Measurements from ENCODE around the gene ENTPD8.

ENTPD8 gene

GRCh38 chr9:137409515-137409914, 31.6 kb downstream of the ENTPD8 start:
- no peak for DNase-seq (ENCODE audit: insufficient read length)
- no peak for FAIRE-seq
- TF ChIP-seq POLR2AphosphoS5 (IDR thresholded peaks at IDR 0.05; ENCODE audit: low read depth, low read length) (no peak), TAF1 (IDR thresholded peaks at IDR 0.05; ENCODE audit: borderline replicate concordance, low read depth, low read length) (no peak), POLR2A (IDR thresholded peaks at IDR 0.05; ENCODE audit: low read depth, low read length) (no peak)

DNA sequence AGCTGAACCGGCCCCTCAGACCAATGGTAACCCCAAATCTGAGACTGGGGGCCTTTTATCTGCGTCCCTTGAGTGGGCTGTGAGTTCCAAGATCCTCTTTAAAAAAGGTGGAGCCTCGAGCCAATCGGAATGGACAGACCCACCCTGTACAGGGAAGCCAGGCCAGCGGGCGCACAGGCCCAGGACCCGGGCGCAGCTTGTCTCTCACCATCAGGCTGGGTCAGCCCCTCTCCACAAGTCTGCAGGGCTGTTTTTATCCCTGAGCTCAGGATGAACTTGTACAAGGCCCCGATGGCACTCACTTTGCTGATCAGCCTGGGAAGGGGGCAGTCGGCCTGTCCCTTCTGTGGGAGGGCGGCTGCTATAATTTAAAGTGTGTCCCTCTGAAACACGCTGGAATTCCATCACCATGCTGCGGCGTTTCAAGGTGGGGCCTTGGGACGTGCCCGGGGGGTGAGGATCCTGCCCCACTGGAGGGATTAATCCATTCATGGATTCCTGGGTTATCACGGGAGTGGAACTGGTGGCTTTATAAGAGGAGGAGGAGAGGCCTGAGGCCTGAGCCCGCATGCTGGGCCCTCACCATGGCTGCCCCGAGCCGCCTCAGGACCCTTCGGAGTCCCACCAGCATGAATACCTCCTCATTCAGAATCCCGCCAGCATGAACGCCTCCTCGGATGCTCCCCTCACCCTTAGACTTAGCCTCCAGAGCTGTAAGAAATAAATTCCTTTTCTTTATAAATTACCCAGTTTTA, 32.3 kb downstream of the ENTPD8 start:
- TF ChIP-seq POLR2AphosphoS5 (IDR thresholded peaks at IDR 0.05; ENCODE audit: low read depth, low read length) (no peak), TAF1 (IDR thresholded peaks at IDR 0.05; ENCODE audit: borderline replicate concordance, low read depth, low read length) (no peak), POLR2A (IDR thresholded peaks at IDR 0.05; ENCODE audit: low read depth, low read length) (no peak)
- no peak for FAIRE-seq
- no peak for DNase-seq (ENCODE audit: insufficient read length)

DNA sequence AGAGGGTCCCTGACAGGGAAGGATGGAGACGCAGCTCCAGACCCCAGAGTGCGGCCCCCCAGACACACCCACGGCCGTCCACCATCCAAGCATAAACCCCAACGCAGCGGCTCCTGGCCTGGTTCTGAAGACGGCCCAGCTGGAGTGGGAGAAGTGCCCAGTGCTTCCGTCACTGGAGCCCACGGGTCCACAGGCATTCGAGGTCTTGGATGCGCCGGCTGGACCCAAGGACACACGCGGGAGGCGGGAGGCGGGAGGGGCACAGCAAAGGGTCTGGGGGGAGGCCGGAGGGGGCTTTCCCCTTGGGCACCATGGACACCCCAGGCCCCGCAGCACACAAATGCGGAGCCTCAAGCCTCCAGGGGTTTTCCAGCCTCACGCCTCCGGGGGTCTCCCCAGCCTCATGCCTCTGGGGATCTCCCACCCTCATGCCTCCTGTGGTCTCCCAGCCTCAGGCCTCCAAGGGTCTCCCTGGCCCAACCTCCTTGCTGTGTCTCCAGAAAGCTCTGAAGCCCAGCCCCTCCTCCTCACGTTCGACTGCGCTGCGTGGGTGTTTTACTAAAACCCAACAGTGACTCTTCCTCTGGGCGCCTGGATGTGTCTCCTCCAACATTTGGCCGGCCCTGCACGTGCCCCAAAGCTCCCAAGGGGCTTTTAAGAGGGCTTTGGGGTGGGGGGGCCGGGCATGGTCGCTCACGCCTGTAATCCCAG, 33.4 kb downstream of the ENTPD8 start:
- DNase-seq (ENCODE audit: insufficient read length) (no peak), FAIRE-seq (no peak)
- no peak for TF ChIP-seq POLR2A (IDR thresholded peaks at IDR 0.05; ENCODE audit: low read depth, low read length)
- TF ChIP-seq POLR2AphosphoS5 (IDR thresholded peaks at IDR 0.05; ENCODE audit: low read depth, low read length): no peak
- TF ChIP-seq TAF1 (IDR thresholded peaks at IDR 0.05; ENCODE audit: borderline replicate concordance, low read depth, low read length): no peak

DNA sequence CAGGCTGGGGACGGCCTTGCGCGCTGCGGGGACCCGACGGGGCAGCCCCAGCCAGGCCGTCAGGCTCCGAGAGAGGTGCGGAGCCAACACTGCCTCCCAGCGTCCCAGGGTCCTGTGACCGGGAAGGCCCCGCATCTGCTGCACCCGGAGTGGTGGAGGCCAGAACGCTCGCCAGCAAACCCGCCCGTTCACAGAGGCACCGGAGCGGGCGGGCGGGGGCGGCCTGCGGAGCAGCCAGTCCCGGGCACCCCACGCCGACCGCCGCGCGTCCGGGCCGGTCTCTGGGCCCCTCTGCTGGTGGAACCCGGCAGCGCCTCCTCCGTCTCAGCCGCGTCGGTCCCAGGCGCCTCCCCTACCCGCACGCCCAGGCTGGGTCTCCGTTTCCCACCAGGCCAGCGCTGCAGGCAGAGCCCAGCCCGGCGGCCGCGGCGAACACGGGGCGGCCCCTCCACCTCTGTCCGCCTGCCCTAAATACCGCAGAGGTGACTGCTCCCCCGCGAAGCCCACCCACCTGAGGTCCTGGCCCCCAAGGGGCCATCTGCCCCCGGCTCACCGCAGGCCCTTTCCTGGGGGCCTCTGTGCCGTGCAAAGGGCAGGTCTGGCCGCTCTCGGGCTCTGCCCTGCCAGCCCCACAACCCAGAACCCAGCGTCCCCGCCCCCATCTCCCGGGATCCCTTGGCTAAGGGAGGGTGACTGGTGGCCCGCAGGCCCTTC, 34.1 kb downstream of the ENTPD8 start:
- FAIRE-seq: peak; percentile 14
- no peak for TF ChIP-seq TAF1 (IDR thresholded peaks at IDR 0.05; ENCODE audit: borderline replicate concordance, low read depth, low read length)
- TF ChIP-seq POLR2AphosphoS5 (IDR thresholded peaks at IDR 0.05; ENCODE audit: low read depth, low read length): no peak
- DNase-seq (ENCODE audit: insufficient read length): peak; percentile 80

GRCh38 chr9:137406085-137406760, 34.9 kb downstream of the ENTPD8 start:
- FAIRE-seq (no peak), DNase-seq (ENCODE audit: insufficient read length) (no peak)
- TF ChIP-seq POLR2AphosphoS5 (IDR thresholded peaks at IDR 0.05; ENCODE audit: low read depth, low read length) (no peak), POLR2A (IDR thresholded peaks at IDR 0.05; ENCODE audit: low read depth, low read length) (no peak), TAF1 (IDR thresholded peaks at IDR 0.05; ENCODE audit: borderline replicate concordance, low read depth, low read length) (no peak)

DNA sequence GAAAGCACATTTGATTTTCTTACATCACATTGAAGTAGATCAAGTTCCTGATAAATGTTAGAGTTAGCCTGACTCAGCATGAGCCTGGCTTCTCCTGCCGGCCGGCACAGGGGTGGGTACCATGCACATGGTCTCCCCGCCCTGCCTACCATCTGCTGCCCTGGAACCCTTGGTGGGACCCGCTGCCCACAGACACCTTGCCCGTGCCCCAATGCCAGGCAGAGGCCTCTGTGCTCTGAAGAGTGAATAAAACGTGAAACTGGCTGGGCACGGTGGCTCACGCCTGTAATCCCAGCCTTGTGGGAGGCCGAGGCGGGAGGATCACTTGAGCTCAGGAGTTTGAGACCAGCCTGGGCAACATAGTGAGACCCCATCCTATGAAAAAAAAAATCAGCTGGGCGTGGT, 35.5 kb downstream of the ENTPD8 start:
- TF ChIP-seq POLR2AphosphoS5 (IDR thresholded peaks at IDR 0.05; ENCODE audit: low read depth, low read length): no peak
- no peak for TF ChIP-seq POLR2A (IDR thresholded peaks at IDR 0.05; ENCODE audit: low read depth, low read length)
- TF ChIP-seq TAF1 (IDR thresholded peaks at IDR 0.05; ENCODE audit: borderline replicate concordance, low read depth, low read length): no peak
- DNase-seq (ENCODE audit: insufficient read length) (no peak), FAIRE-seq (no peak)

DNA sequence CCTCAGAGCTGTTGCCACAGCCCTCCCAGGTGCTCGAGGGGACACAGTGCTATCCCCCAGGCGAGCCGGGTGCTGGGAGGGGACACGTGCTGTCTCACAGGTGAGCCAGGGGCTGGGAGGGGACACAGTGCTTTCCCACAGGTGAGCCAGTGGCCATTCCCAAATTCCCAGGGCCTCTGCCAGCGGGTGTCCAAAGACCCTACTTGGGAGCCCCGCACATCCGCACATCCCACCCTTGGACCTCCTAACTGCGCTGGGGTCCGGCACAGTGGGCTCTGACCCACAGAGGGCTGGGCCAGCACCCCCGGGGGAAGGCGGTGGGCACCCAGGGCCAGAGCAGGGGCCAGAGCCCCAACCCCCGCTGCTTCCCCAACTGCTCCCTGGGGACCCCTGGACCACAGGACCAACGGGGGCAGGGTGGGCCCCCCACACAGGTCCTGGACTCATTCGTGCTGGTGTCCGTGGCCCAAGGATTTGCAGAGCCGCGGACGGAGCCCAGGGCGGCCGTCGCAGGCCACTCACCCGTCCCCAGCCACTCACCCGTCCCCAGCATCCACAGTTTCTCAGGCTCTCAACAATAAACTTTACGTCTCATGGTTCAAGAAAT, 36.1 kb downstream of the ENTPD8 start:
- FAIRE-seq (no peak), DNase-seq (ENCODE audit: insufficient read length) (no peak)
- TF ChIP-seq POLR2A (IDR thresholded peaks at IDR 0.05; ENCODE audit: low read depth, low read length) (no peak), TAF1 (IDR thresholded peaks at IDR 0.05; ENCODE audit: borderline replicate concordance, low read depth, low read length) (no peak), POLR2AphosphoS5 (IDR thresholded peaks at IDR 0.05; ENCODE audit: low read depth, low read length) (no peak)

- TF ChIP-seq TAF1 (IDR thresholded peaks at IDR 0.05; ENCODE audit: borderline replicate concordance, low read depth, low read length): no peak
- no peak for TF ChIP-seq POLR2A (IDR thresholded peaks at IDR 0.05; ENCODE audit: low read depth, low read length)
- TF ChIP-seq POLR2AphosphoS5 (IDR thresholded peaks at IDR 0.05; ENCODE audit: low read depth, low read length): no peak
- DNase-seq (ENCODE audit: insufficient read length) (no peak), FAIRE-seq (no peak)
Observed at GRCh38 chr9:137403269-137403668, 37.9 kb downstream of the ENTPD8 start.

DNA sequence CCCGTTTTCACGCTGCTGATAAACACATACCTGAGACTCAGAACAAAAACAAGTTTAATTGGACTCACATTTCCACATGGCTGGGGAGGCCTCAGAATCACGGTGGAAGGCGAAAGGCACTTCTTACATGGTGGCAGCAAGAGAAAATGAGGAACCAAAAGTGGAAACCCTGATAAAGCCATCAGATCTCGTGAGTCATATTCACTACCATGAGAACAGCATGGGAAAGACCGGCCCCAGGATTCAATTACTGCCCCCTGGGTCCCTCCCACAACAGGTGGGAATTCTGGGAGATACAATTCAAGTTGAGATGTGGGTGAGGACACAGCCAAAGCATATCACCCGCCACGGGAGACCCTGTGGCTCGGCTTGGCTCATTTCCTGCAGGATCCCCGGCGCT, 38.4 kb downstream of the ENTPD8 start:
- TF ChIP-seq POLR2A (IDR thresholded peaks at IDR 0.05; ENCODE audit: low read depth, low read length) (no peak), TAF1 (IDR thresholded peaks at IDR 0.05; ENCODE audit: borderline replicate concordance, low read depth, low read length) (no peak), POLR2AphosphoS5 (IDR thresholded peaks at IDR 0.05; ENCODE audit: low read depth, low read length) (no peak)
- no peak for FAIRE-seq
- no peak for DNase-seq (ENCODE audit: insufficient read length)

DNA sequence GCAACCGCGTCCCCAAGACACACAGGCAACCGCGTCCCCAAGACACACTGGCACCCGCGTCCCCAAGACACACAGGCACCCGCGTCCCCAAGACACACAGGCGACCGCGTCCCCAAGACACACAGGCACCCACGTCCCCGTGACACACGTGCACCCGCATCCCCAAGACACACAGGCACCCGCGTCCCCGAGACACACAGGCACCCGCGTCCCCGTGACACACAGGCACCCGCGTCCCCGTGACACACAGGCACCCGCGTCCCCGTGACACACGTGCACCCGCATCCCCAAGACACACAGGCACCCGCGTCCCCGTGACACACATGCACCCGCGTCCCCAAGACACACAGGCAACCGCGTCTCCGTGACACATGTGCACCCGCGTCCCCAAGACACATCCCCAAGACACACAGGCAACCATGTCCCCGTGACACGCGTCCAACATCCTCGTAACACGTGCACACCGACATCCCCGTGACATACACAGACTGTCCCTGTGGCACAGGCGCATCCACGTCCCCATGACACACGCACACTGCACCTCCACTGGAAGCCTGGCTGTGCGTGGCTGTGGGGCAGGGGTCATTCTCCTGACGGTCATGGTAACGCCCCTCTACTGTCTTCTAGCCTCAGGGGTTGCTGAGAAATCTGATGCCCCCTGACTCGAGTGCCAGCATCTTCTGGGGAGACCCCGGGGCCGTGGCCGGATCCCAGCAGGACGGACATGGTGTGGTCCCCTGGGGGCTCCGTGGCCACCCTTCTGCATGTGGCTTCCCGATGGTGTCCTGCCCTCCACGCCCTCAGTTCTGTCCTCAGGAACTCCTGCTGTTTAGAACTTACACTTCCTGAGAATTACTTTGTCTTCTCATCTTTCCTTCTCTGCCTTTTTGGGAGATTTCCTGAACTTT, 42.3 kb downstream of the ENTPD8 start:
- DNase-seq (ENCODE audit: insufficient read length) (no peak), FAIRE-seq (no peak)
- TF ChIP-seq TAF1 (IDR thresholded peaks at IDR 0.05; ENCODE audit: borderline replicate concordance, low read depth, low read length): no peak
- no peak for TF ChIP-seq POLR2A (IDR thresholded peaks at IDR 0.05; ENCODE audit: low read depth, low read length)
- no peak for TF ChIP-seq POLR2AphosphoS5 (IDR thresholded peaks at IDR 0.05; ENCODE audit: low read depth, low read length)

Measured in GM12892 (cell line).